ENCODE results near the gene MORN1. TPM values are rescaled to one million over a fixed set of nuclear protein-coding genes. Genes with fewer than 3 reads are reported as not detected.

Gene MORN1
- total and polyA plus RNA-seq, 2 donors (not counting 3 experiments of a cell fraction or from before 2014, with no cell fraction given) = 4.3 to 6.4 TPM

DNA sequence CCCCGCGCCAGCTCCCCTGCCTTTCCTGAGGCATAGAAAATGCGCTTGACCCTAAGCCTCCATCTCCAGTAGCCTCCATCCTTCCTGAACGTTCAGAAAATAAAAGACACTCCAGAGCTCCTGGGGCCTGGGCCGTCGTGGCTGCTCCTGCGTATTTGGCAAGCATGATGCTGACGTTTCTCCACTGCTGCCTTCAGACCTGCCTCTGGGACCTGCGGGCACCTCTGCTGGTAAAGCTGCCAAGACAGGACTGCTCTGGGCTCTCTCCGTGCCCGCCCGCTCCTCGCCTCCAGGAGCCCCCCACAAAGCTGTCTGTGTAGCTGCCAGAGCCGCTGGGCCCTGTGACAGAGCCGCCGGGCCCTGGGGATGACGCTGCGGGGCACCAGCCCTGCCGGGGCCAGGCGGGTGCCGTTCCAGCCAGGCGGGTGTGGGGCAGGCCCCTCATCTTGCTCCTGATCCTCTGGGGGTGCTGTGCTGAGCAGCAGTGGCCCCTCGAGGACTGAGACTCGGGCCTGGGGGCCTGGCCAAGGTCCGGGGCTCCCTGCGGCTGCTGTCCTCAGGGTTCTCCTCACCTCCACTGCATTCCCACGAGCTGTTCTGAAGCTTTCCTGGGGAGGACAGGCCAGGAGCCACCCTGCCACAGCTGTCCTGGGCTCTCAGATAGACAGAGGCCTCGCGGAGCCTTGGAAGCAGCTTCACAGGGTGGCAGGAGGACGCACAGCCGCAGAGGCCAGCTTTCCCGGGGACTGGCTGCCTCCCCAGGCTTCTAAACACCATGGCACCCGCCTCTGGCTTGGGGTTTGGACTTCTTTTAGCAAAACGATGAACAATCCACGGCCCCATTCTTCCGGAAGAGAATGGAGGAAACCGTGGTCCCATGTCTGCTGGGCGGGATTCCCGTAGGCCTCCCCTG lies 48.1 kb downstream of the MORN1 start:
- DNase-seq (ENCODE audit: low read depth, low spot score) (no peak), FAIRE-seq (no peak)
- Histone ChIP-seq H3K4me3 (replicated peaks in 1 of 3; ENCODE audit: insufficient read depth in 1 of 3, low read depth in 1 of 3, low read length in 3 of 3) (no peak overlapping the region), H3K9me1 (replicated peaks; ENCODE audit: control insufficient read depth, extremely low read depth, insufficient read depth, low read length) (no peaks in the 10 kb centered on the region), H4K20me1 (replicated peaks; ENCODE audit: control insufficient read depth, extremely low read depth, insufficient read depth, low read length) (no peaks in the 10 kb centered on the region), H3K79me2 (ENCODE audit: control insufficient read depth, insufficient read depth, low read length) (no peaks in the 10 kb centered on the region), H3K9ac (replicated peaks; ENCODE audit: extremely low read depth, insufficient read depth, low read length) (no peak overlapping the region), H2AFZ (ENCODE audit: low read depth, low read length) (no peak overlapping the region), H3K36me3 (ENCODE audit: control insufficient read depth in 2 of 2, extremely low read depth in 1 of 2, insufficient read depth in 2 of 2, low read length in 2 of 2) (no peaks in the 10 kb centered on the region), H3K9me3 (replicated peaks; ENCODE audit: control insufficient read depth, insufficient read depth, low read length) (no peaks in the 10 kb centered on the region), H3K4me1 (ENCODE audit: control insufficient read depth, extremely low read depth, insufficient read depth, low read length) (no peaks in the 10 kb centered on the region), H3K27me3 (ENCODE audit: control insufficient read depth in 2 of 2, insufficient read depth in 2 of 2, low read length in 2 of 2) (no peaks in the 10 kb centered on the region), H3K27ac (ENCODE audit: insufficient read depth, low read depth, low read length) (no peak overlapping the region), H3K4me2 (ENCODE audit: insufficient read depth, low read length) (no peak overlapping the region)
- intact Hi-C loops (cut with micrococcal nuclease) = no loop called here
- POLR2A ChIA-PET = no interaction called here
- CTCF ChIA-PET = interaction anchor here (1.3 kb wide), 1 partner anchor 29 kb away, joined by 4 read pairs; no protein-coding TSS in a partner anchor
- dilution Hi-C loops (cut with MboI; ENCODE audit: extremely low pct_ligation_motif_present, low sequenced_read_pairs) = no loop called here
- BruUV-seq (replicated peaks) = no TSS peak
- TF ChIP-seq POLR2A (IDR thresholded peaks at IDR 0.05; ENCODE audit: low read depth, low read length) = no peak
- TF ChIP-seq, protein P1, sequence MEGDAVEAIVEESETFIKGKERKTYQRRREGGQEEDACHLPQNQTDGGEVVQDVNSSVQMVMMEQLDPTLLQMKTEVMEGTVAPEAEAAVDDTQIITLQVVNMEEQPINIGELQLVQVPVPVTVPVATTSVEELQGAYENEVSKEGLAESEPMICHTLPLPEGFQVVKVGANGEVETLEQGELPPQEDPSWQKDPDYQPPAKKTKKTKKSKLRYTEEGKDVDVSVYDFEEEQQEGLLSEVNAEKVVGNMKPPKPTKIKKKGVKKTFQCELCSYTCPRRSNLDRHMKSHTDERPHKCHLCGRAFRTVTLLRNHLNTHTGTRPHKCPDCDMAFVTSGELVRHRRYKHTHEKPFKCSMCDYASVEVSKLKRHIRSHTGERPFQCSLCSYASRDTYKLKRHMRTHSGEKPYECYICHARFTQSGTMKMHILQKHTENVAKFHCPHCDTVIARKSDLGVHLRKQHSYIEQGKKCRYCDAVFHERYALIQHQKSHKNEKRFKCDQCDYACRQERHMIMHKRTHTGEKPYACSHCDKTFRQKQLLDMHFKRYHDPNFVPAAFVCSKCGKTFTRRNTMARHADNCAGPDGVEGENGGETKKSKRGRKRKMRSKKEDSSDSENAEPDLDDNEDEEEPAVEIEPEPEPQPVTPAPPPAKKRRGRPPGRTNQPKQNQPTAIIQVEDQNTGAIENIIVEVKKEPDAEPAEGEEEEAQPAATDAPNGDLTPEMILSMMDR (IDR thresholded peaks at IDR 0.05; ENCODE audit: extremely low read depth in 1 of 2, insufficient read depth in 1 of 2, low read depth in 1 of 2, low read length in 2 of 2) = no peak
- no peak for TF ChIP-seq JUN (IDR thresholded peaks at IDR 0.05; ENCODE audit: borderline replicate concordance, insufficient read depth, insufficient read length, low read depth)
- no peak for TF ChIP-seq MYC (IDR thresholded peaks at IDR 0.05; ENCODE audit: low read depth, low read length)
- no peak for TF ChIP-seq FOS (IDR thresholded peaks at IDR 0.05; ENCODE audit: borderline replicate concordance, insufficient read depth, low read length)
- TF ChIP-seq GATA2 (IDR thresholded peaks at IDR 0.05; ENCODE audit: insufficient read depth, insufficient read length, low read depth, low read length) = no peak
- TF ChIP-seq, protein P2, sequence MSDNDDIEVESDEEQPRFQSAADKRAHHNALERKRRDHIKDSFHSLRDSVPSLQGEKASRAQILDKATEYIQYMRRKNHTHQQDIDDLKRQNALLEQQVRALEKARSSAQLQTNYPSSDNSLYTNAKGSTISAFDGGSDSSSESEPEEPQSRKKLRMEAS (IDR thresholded peaks at IDR 0.05; ENCODE audit: insufficient read depth, insufficient read length) = no peak
- no peak for TF ChIP-seq EZH2 (IDR thresholded peaks at IDR 0.05; ENCODE audit: borderline replicate concordance, low read depth, low read length, severe bottlenecking)
- no peak for TF ChIP-seq POLR2AphosphoS5 (IDR thresholded peaks at IDR 0.05; ENCODE audit: insufficient read depth, low read depth, low read length)
